B cell (primary cell): ENCODE measurements around the gene ARHGAP22. TPM values are rescaled to one million over a fixed set of nuclear protein-coding genes. Genes with fewer than 3 reads are reported as not detected.

Source experiments
- ATAC-seq: fragments of 200-7000 bp; cut with Tn5 transposase; one replicate; pipeline ENCODE4 v1.10.0; 2021; ENCODE audit warnings: low read depth, mild to moderate bottlenecking, moderate number of reproducible peaks, moderate library complexity
- CTCF ChIA-PET: fragments of 350-600 bp; sonication (Branson Sonifier 250); formaldehyde crosslinking; loops from one replicate; lab custom pipeline; 2021; ENCODE audit warnings: antibody characterized with exemption, inconsistent platforms; lab: Charles Lee
- POLR2A ChIA-PET: fragments of 350-600 bp; sonication (Branson Sonifier 250); formaldehyde crosslinking; loops from one replicate; lab custom pipeline; 2021; ENCODE audit warnings: antibody characterized with exemption; lab: Charles Lee
- DNase-seq: peaks from one replicate; pipeline ENCODE4 v3.0.0; 2013
- H2AFZ ChIP-seq: 2 replicates; pipeline ENCODE4 v1.6.1; 2012; ENCODE audit warnings: mild to moderate bottlenecking, low read depth, low read length; ENCODE audit not compliant: insufficient read depth, poor library complexity, severe bottlenecking
- H3K27ac ChIP-seq, 2 donors: 1 replicate in 1 of 2; 2 replicates in 1 of 2; pipeline ENCODE4 v1.5.1; 2012 to 2013; ENCODE audit warnings: low read length in 2 of 2, mild to moderate bottlenecking in 2 of 2, moderate library complexity in 1 of 2
- H3K27me3 ChIP-seq, 4 experiments: fragments of 200-600 bp in 1 of 4; sonication (generic) in 1 of 4; replicated peaks in 1 of 4; 1 replicate in 2 of 4; 2 replicates in 2 of 4; pipeline versions ENCODE4 v1.6.1 to v1.7.0; 2013 to 2016; ENCODE audit warnings: low read length in 3 of 4, mild to moderate bottlenecking in 2 of 4, mixed read lengths in 1 of 4, moderate library complexity in 1 of 4; ENCODE audit not compliant: insufficient read depth in 4 of 4, control insufficient read depth in 3 of 4; ENCODE audit errors: control extremely low read depth in 1 of 4
- H3K36me3 ChIP-seq, 2 experiments: replicated peaks in 1 of 2; 1 replicate in 1 of 2; 2 replicates in 1 of 2; pipeline versions ENCODE4 v1.6.1 to v1.7.1; 2013; ENCODE audit warnings: low read length in 1 of 2; ENCODE audit not compliant: insufficient read depth in 2 of 2, control insufficient read depth in 1 of 2; ENCODE audit errors: control extremely low read depth in 1 of 2, extremely low read depth in 1 of 2
- H3K4me1 ChIP-seq, 2 donors: fragments of 200-600 bp in 1 of 2; sonication (generic) in 1 of 2; 1 replicate in 1 of 2; 2 replicates in 1 of 2; pipeline versions ENCODE4 v1.5.1 to v1.6.1; 2013 to 2017; ENCODE audit warnings: low read length in 2 of 2; ENCODE audit not compliant: control insufficient read depth in 2 of 2, insufficient read depth in 2 of 2
- H3K4me2 ChIP-seq: replicated peaks from 2 replicates; pipeline ENCODE3; 2012; ENCODE audit warnings: mild to moderate bottlenecking, low read depth, low read length; ENCODE audit not compliant: poor library complexity, severe bottlenecking
- H3K4me3 ChIP-seq, 5 experiments: fragments of 200-600 bp in 1 of 5; sonication (generic) in 1 of 5; 1 replicate in 3 of 5; 2 replicates in 2 of 5; pipeline versions ENCODE4 v1.5.1 to v1.7.0; 2011 to 2016; ENCODE audit warnings: low read length in 4 of 5, mild to moderate bottlenecking in 4 of 5, low read depth in 2 of 5, control low read depth in 1 of 5, moderate library complexity in 1 of 5; ENCODE audit not compliant: insufficient read depth in 1 of 5; ENCODE audit errors: control extremely low read depth in 1 of 5, extremely low read depth in 1 of 5
- H3K79me2 ChIP-seq: fragments of 200-600 bp; sonication (generic); one replicate; pipeline ENCODE4 v1.6.0; 2016; ENCODE audit warnings: low read length; ENCODE audit not compliant: control insufficient read depth, insufficient read depth
- H3K9ac ChIP-seq: fragments of 200-600 bp; sonication (generic); 2 replicates; pipeline ENCODE4 v1.6.1; 2017; ENCODE audit warnings: mild to moderate bottlenecking, low read length, moderate library complexity
- H3K9me3 ChIP-seq, 3 donors: one replicate each; pipeline versions ENCODE4 v1.6.1 to v1.7.1; 2013; ENCODE audit warnings: low read length in 2 of 3; ENCODE audit not compliant: control insufficient read depth in 2 of 3, insufficient read depth in 1 of 3; ENCODE audit errors: control extremely low read depth in 1 of 3
- H4K20me1 ChIP-seq: 2 replicates; pipeline ENCODE4 v1.6.0; 2012; ENCODE audit warnings: mild to moderate bottlenecking, low read length; ENCODE audit not compliant: insufficient read depth, control insufficient read depth, poor library complexity, severe bottlenecking
- H3K27ac Mint-ChIP-seq: one replicate; pipeline ENCODE4 v1.8.0; 2021; ENCODE audit warnings: mixed read lengths
- H3K27me3 Mint-ChIP-seq: one replicate; pipeline ENCODE4 v1.8.0; 2021; ENCODE audit warnings: mixed read lengths
- H3K4me1 Mint-ChIP-seq: one replicate; pipeline ENCODE4 v1.8.0; 2021; ENCODE audit warnings: mixed read lengths
- H3K4me3 Mint-ChIP-seq: one replicate; pipeline ENCODE4 v1.8.0; 2021; ENCODE audit warnings: mixed read lengths
- H3K9me3 Mint-ChIP-seq: one replicate; pipeline ENCODE4 v1.8.0; 2022; ENCODE audit warnings: mixed read lengths; ENCODE audit not compliant: insufficient read depth
- EZH2 ChIP-seq: IDR thresholded peaks from 2 replicates; pipeline ENCODE4 v1.6.1; 2012; ENCODE audit warnings: borderline replicate concordance, low read depth, mild to moderate bottlenecking, moderate library complexity, low read length; ENCODE audit not compliant: insufficient read depth, poor library complexity, severe bottlenecking
- WGBS: methylation state at CpG from one replicate; pipeline ENCODE4 v1.1.5; 2013; ENCODE audit warnings: missing lambda C conversion rate; ENCODE audit not compliant: insufficient coverage; 5-methylcytosine and 5-hydroxymethylcytosine counted together
- intact Hi-C: fragments of 100-400 bp; cut with micrococcal nuclease; formaldehyde crosslinking; loops from one replicate; pipeline ENCODE4 v1.10.0; 2022
- polyA plus RNA-seq: library from polyadenylated mRNA; depleted of rRNA; stranded (reverse); fragments of >200 nt; gene quantifications from 2 replicates; pipeline ENCODE4 v1.2.3, GENCODE V29; 2012
- total RNA-seq, 2 donors: library from RNA; stranded (reverse); fragments of 120-200 nt in 1 of 2; gene quantifications; 1 replicate in 1 of 2; 2 replicates in 1 of 2; pipeline versions ENCODE4 v1.2.3 to v1.2.4, GENCODE V29; 2013 to 2022
- TF ChIP-seq, protein P1 (sequence below): fragments of 200-600 bp; IDR thresholded peaks from one replicate; pipeline ENCODE4 v1.8.0; 2022; ENCODE audit warnings: antibody characterized with exemption, mild to moderate bottlenecking

Gene ARHGAP22
- total and polyA plus RNA-seq, 2 donors (not counting 1 experiment from before 2014, with no cell fraction given), result 1.9 to 2.0 TPM

DNA sequence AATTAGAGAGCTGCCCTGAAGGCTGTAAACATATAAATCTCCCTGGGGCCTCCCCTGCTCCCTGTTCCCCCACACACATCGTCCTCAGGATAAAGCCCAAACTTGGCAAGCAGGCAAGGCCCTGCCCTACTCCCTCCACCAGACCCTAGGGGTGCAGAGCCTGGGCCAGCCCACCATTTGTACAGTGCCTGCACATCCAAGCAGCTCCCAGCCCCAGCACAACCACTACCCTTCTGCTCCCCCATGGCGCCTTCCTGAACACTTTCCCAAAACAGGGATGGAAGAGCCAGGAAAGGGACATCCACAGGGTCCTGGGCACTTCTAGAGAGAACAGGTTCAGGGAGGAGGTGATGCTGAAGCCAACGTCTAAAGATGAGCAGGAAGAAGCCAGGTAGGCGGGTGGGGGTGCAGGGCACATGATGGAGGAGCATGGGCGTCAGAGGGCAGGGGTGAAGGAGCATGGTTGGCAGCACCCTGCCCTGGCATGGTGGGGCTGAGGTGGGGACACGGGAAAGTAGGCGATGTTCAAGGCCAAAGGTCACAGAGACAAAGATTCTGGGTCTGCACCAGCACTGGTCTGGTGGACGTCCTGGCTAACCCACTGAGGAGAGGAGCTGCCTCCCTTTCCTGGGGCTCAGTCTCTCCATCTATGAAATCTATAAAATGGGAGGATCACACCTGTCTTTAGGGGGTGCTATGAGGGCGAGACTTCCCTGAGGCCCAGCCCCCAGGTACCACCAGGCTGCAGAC is 140.6 kb downstream of the ARHGAP22 start:
- H3K27me3 ChIP-seq, result no peaks in the 10 kb centered on the region
- TF ChIP-seq, protein P1, sequence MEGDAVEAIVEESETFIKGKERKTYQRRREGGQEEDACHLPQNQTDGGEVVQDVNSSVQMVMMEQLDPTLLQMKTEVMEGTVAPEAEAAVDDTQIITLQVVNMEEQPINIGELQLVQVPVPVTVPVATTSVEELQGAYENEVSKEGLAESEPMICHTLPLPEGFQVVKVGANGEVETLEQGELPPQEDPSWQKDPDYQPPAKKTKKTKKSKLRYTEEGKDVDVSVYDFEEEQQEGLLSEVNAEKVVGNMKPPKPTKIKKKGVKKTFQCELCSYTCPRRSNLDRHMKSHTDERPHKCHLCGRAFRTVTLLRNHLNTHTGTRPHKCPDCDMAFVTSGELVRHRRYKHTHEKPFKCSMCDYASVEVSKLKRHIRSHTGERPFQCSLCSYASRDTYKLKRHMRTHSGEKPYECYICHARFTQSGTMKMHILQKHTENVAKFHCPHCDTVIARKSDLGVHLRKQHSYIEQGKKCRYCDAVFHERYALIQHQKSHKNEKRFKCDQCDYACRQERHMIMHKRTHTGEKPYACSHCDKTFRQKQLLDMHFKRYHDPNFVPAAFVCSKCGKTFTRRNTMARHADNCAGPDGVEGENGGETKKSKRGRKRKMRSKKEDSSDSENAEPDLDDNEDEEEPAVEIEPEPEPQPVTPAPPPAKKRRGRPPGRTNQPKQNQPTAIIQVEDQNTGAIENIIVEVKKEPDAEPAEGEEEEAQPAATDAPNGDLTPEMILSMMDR, result no peak
- TF ChIP-seq EZH2, result no peak
- CTCF ChIA-PET, result interaction anchor here (0.7 kb wide), 1 partner anchor 32 kb away, joined by 3 read pairs; no protein-coding TSS in a partner anchor
- POLR2A ChIA-PET, result no interaction called here
- H3K79me2 ChIP-seq, result no peaks in the 10 kb centered on the region
- H3K9ac ChIP-seq, result no peak overlapping the region
- no peaks in the 10 kb centered on the region for H3K4me1 ChIP-seq
- no peak overlapping the region for H3K4me2 ChIP-seq
- Mint-ChIP-seq H3K27me3 (no peaks in the 10 kb centered on the region), H3K27ac (no peak overlapping the region), H3K4me1 (no peaks in the 10 kb centered on the region), H3K9me3 (no peaks in the 10 kb centered on the region), H3K4me3 (no peak overlapping the region)
- H3K9me3 ChIP-seq, result peaks cover 0 to 3% (median 0%) of the 10 kb centered on the region in 3 donors
- ATAC-seq, result no peak
- no peaks in the 10 kb centered on the region for H4K20me1 ChIP-seq
- H2AFZ ChIP-seq, result no peak overlapping the region
- H3K27ac ChIP-seq, result no peak overlapping the region
- DNase-seq, result no peak
- 78% methylated on average over 7 of the region's 9 CpGs for WGBS
- no peak overlapping the region for H3K4me3 ChIP-seq
- intact Hi-C loops, result no loop called here
- no peaks in the 10 kb centered on the region for H3K36me3 ChIP-seq

DNA sequence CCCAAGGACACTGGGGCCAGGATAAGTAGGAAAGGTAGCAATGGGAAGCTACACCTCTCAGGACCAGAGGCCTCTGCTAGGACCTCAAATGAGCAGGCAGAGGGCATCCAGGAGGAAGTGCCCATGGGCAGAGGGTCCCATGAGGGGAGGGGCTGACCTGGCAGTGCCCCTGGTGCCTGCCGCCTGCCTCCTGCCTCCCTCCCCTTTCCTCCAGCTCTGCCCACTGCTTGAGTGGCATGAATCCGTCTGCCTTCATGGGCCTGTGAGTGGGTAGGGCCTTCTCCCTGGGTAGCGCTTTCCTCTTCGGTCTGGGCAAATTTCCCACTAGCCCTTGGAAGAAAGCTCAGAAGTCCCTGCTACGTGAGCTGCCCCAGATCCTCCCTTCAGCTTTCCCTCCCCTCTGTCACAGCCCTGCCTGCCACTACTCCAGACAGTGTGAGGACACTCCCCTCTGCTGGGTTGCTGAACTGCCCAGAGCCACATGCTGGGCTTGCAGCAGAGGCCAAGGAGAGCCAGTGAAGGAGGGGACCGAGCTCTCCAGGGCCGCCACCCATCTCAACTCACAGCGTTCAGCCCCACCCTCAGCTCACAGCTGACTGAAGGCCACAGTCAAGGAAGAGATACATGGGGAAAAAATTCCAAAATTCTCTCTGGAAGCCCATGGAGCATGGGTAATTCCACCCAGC is 141.4 kb downstream of the ARHGAP22 start:
- Histone ChIP-seq H3K4me2 (no peak overlapping the region), H3K4me3 (no peak overlapping the region), H3K27me3 (no peaks in the 10 kb centered on the region), H3K36me3 (no peaks in the 10 kb centered on the region), H3K4me1 (no peaks in the 10 kb centered on the region), H4K20me1 (no peaks in the 10 kb centered on the region), H3K9me3 (peaks cover 0 to 4% (median 0%) of the 10 kb centered on the region in 3 donors), H3K9ac (no peak overlapping the region), H2AFZ (no peak overlapping the region), H3K79me2 (no peaks in the 10 kb centered on the region), H3K27ac (no peak overlapping the region)
- Mint-ChIP-seq H3K4me1 (no peaks in the 10 kb centered on the region), H3K4me3 (no peak overlapping the region), H3K27ac (no peak overlapping the region), H3K27me3 (no peaks in the 10 kb centered on the region), H3K9me3 (no peaks in the 10 kb centered on the region)
- POLR2A ChIA-PET, result no interaction called here
- WGBS, result 93% methylated on average over 4 of the region's 8 CpGs
- intact Hi-C loops, result no loop called here
- CTCF ChIA-PET, result no interaction called here
- no peak for TF ChIP-seq EZH2
- TF ChIP-seq, protein P1, result no peak
- DNase-seq, result no peak
- ATAC-seq, result no peak
